Neural cell (in vitro differentiated cells): Measurements from ENCODE around the gene CEMIP2. TPM values are rescaled to one million over a fixed set of nuclear protein-coding genes. Genes with fewer than 3 reads are reported as not detected.

Experiments used
- H2AFZ ChIP-seq: fragments of 200-600, 300-800 bp; sonication (generic), shearing (Covaris generic); 2 replicates; pipeline ENCODE4 v1.6.0; 2014; ENCODE audit warnings: low read depth, mild to moderate bottlenecking, antibody characterized with exemption, low read length, moderate library complexity
- H3F3A ChIP-seq: fragments of 200-600 bp; shearing (Covaris generic); 2 replicates; pipeline ENCODE4 v1.6.1; 2016; ENCODE audit warnings: mild to moderate bottlenecking, moderate library complexity, mixed read lengths, antibody characterized with exemption, low read length; ENCODE audit not compliant: insufficient read depth, poor library complexity, severe bottlenecking
- H3K27ac ChIP-seq: fragments of 200-600, 300-800 bp; sonication (generic), shearing (Covaris generic); 2 replicates; pipeline ENCODE4 v1.5.1; 2014; ENCODE audit warnings: mild to moderate bottlenecking, low read length, moderate library complexity
- H3K27me3 ChIP-seq: fragments of 300-800, 200-600 bp; sonication (generic), shearing (Covaris generic); 2 replicates; pipeline ENCODE4 v1.6.0; 2014; ENCODE audit warnings: mild to moderate bottlenecking, low read depth, low read length, moderate library complexity; ENCODE audit not compliant: insufficient read depth
- H3K36me3 ChIP-seq: fragments of 300-800, 200-600 bp; sonication (generic), shearing (Covaris generic); 2 replicates; pipeline ENCODE4 v1.5.1; 2014; ENCODE audit warnings: mild to moderate bottlenecking, antibody characterized with exemption, low read length, moderate library complexity; ENCODE audit not compliant: insufficient read depth
- H3K4me2 ChIP-seq: fragments of 300-800, 200-600 bp; sonication (generic), shearing (Covaris generic); 2 replicates; pipeline ENCODE4 v1.6.0; 2014; ENCODE audit warnings: mild to moderate bottlenecking, low read length
- H3K4me3 ChIP-seq: fragments of 300-800, 200-600 bp; sonication (generic), shearing (Covaris generic); 2 replicates; pipeline ENCODE4 v1.5.1; 2014; ENCODE audit warnings: mild to moderate bottlenecking, low read length, moderate library complexity
- H3K79me2 ChIP-seq: fragments of 200-600 bp; shearing (Covaris generic); replicated peaks from 2 replicates; pipeline ENCODE4 v1.6.0; 2014; ENCODE audit warnings: mild to moderate bottlenecking, low read length, moderate library complexity; ENCODE audit not compliant: insufficient read depth
- H3K9ac ChIP-seq: fragments of 300-800, 200-600 bp; sonication (generic), shearing (Covaris generic); 2 replicates; pipeline ENCODE4 v1.6.1; 2016; ENCODE audit warnings: mild to moderate bottlenecking, low read length, mixed read lengths
- H3K9me2 ChIP-seq: fragments of 200-600 bp; shearing (Covaris generic); 2 replicates; pipeline ENCODE4 v1.6.1; 2016; ENCODE audit warnings: mild to moderate bottlenecking, low read length, mixed read lengths; ENCODE audit not compliant: insufficient read depth
- H3K9me3 ChIP-seq: fragments of 200-600, 300-800 bp; sonication (generic), shearing (Covaris generic); 2 replicates; pipeline ENCODE4 v1.6.1; 2016; ENCODE audit warnings: mild to moderate bottlenecking, mixed run types, low read length, moderate library complexity, mixed read lengths
- H4K20me1 ChIP-seq: fragments of 200-600 bp; shearing (Covaris generic); 2 replicates; pipeline ENCODE4 v1.6.1; 2016; ENCODE audit warnings: mild to moderate bottlenecking, mixed run types; ENCODE audit not compliant: insufficient read depth
- CTCF ChIP-seq: fragments of 450-650 bp; IDR thresholded peaks from 2 replicates; pipeline ENCODE4 v1.5.1; 2014; ENCODE audit warnings: antibody characterized with exemption, mild to moderate bottlenecking, moderate library complexity; ENCODE audit not compliant: poor library complexity, severe bottlenecking
- EP300 ChIP-seq: fragments of 450-650 bp; conservative IDR thresholded peaks from 2 replicates; pipeline ENCODE4 v1.6.1; 2014; ENCODE audit warnings: antibody characterized with exemption, mild to moderate bottlenecking, moderate library complexity; ENCODE audit not compliant: poor library complexity, severe bottlenecking
- EZH2 ChIP-seq: fragments of 200-600, 300-800 bp; shearing (Covaris generic), sonication (generic); IDR thresholded peaks from 2 replicates; pipeline ENCODE4 v1.6.1; 2014; ENCODE audit warnings: antibody characterized with exemption, low read length, borderline replicate concordance, mild to moderate bottlenecking; ENCODE audit not compliant: insufficient read depth, poor library complexity, severe bottlenecking
- MXI1 ChIP-seq: fragments of 450-650 bp; conservative IDR thresholded peaks from 2 replicates; pipeline ENCODE4 v1.6.1; 2014; ENCODE audit warnings: antibody characterized with exemption, mild to moderate bottlenecking; ENCODE audit not compliant: poor library complexity, severe bottlenecking
- POLR2AphosphoS5 ChIP-seq: IDR thresholded peaks from 2 replicates; pipeline ENCODE4 v1.6.1; 2012
- RAD21 ChIP-seq: fragments of 450-650 bp; conservative IDR thresholded peaks from 2 replicates; pipeline ENCODE4 v1.6.1; 2014; ENCODE audit warnings: antibody characterized with exemption, mild to moderate bottlenecking, moderate library complexity
- REST ChIP-seq: IDR thresholded peaks from 2 replicates; pipeline ENCODE4 v1.6.1; 2012; ENCODE audit warnings: borderline replicate concordance
- SMC3 ChIP-seq: fragments of 450-650 bp; conservative IDR thresholded peaks from 2 replicates; pipeline ENCODE4 v1.6.1; 2014; ENCODE audit warnings: antibody characterized with exemption, mild to moderate bottlenecking, moderate library complexity; ENCODE audit not compliant: poor library complexity
- TAF1 ChIP-seq: IDR thresholded peaks from 2 replicates; pipeline ENCODE4 v1.6.1; 2012; ENCODE audit warnings: low read depth
- polyA plus RNA-seq: library from polyadenylated mRNA; depleted of rRNA; stranded (reverse); fragments of >200 nt; gene quantifications from 2 replicates; pipeline ENCODE4 v1.2.3, GENCODE V29; 2014

The CEMIP2 gene
- polyA plus RNA-seq, 1 donor from 2014 or later = 11.3 TPM

- Histone ChIP-seq H3K79me2 (peaks cover 21% of the 10 kb centered on the region), H4K20me1 (no peaks in the 10 kb centered on the region), H3K9me2 (no peaks in the 10 kb centered on the region), H3K4me2 (no peak overlapping the region), H3K9ac (no peak overlapping the region), H3K27me3 (no peaks in the 10 kb centered on the region), H3K4me3 (no peak overlapping the region), H3K27ac (no peak overlapping the region), H3F3A (no peaks in the 10 kb centered on the region), H2AFZ (no peak overlapping the region), H3K9me3 (no peaks in the 10 kb centered on the region), H3K36me3 (no peaks in the 10 kb centered on the region)
- TF ChIP-seq EZH2 (no peak), RAD21 (no peak), EP300 (no peak), TAF1 (no peak), CTCF (no peak)
Observed at GRCh38 chr9:71747576-71747975, 20.7 kb downstream of the CEMIP2 start.

- no peaks in the 10 kb centered on the region for H3K9me2 ChIP-seq
- no peak overlapping the region for H3K27ac ChIP-seq
- no peaks in the 10 kb centered on the region for H4K20me1 ChIP-seq
- no peak overlapping the region for H3K4me3 ChIP-seq
- no peak overlapping the region for H3K9ac ChIP-seq
- H3K4me2 ChIP-seq = no peak overlapping the region
- H3F3A ChIP-seq = no peaks in the 10 kb centered on the region
- no peaks in the 10 kb centered on the region for H3K9me3 ChIP-seq
- H3K79me2 ChIP-seq = peaks cover 27% of the 10 kb centered on the region
- H3K36me3 ChIP-seq = no peaks in the 10 kb centered on the region
- H3K27me3 ChIP-seq = no peaks in the 10 kb centered on the region
- no peak for TF ChIP-seq SMC3
- TF ChIP-seq REST = no peak
- TF ChIP-seq CTCF = no peak
- TF ChIP-seq RAD21 = no peak
- TF ChIP-seq TAF1 = no peak
- TF ChIP-seq EZH2 = no peak
- TF ChIP-seq MXI1 = no peak
- TF ChIP-seq EP300 = no peak
- no peak for TF ChIP-seq POLR2AphosphoS5
- H2AFZ ChIP-seq = no peak overlapping the region
Observed at GRCh38 chr9:71746758-71747125, 21.6 kb downstream of the CEMIP2 start.
